ENCODE results near the gene FRG1. TPM values are rescaled to one million over a fixed set of nuclear protein-coding genes. Genes with fewer than 3 reads are reported as not detected.
"Not testable (repeated sequence)": the region's sequence is repeated elsewhere in the genome, so short reads cannot be mapped to it uniquely, and the experiment has no call there.

Gene FRG1
- total and polyA plus RNA-seq, 2 experiments from 2014 or later: 29.7 to 43.6 TPM

- H2AFZ ChIP-seq; H3K79me2 ChIP-seq (ENCODE audit: insufficient read depth); H4K20me1 ChIP-seq (ENCODE audit: insufficient read depth); H3K9ac ChIP-seq; H3K4me3 ChIP-seq; DNase-seq; H3K36me3 ChIP-seq (ENCODE audit: low read depth); H3K4me1 ChIP-seq (ENCODE audit: insufficient read depth); in situ Hi-C loops (cut with MboI); H3K27ac ChIP-seq; H3K9me3 ChIP-seq (ENCODE audit: low read depth); H3K9me2 ChIP-seq (ENCODE audit: insufficient read depth); H3F3A ChIP-seq (ENCODE audit: insufficient read depth); H3K4me2 ChIP-seq (ENCODE audit: unreplicated experiment); H3K27me3 ChIP-seq (replicated peaks; ENCODE audit: insufficient read depth): not testable (repeated sequence)
- WGBS, 2 experiments (ENCODE audit: low coverage in 1 of 2, low lambda C conversion rate in 2 of 2, missing lambda C conversion rate in 2 of 2): 24 to 30% methylated on average over 4 of the region's 4 CpGs
These were observed 45.1 kb downstream of the FRG1 start for GRCh38 chr4:189985651-189986243.

- WGBS, 2 experiments (ENCODE audit: low coverage in 1 of 2, low lambda C conversion rate in 2 of 2, missing lambda C conversion rate in 2 of 2): 3 to 11% methylated on average over 3 of the region's 3 CpGs
- H3K27ac ChIP-seq: no peak overlapping the region
- H3K9me3 ChIP-seq (ENCODE audit: low read depth): no peaks in the 10 kb centered on the region
- H4K20me1 ChIP-seq (ENCODE audit: insufficient read depth): no peaks in the 10 kb centered on the region
- H3K9ac ChIP-seq: no peak overlapping the region
- no peaks in the 10 kb centered on the region for H3K27me3 ChIP-seq (replicated peaks; ENCODE audit: insufficient read depth)
- H3F3A ChIP-seq (ENCODE audit: insufficient read depth): no peaks in the 10 kb centered on the region
- H3K36me3 ChIP-seq (ENCODE audit: low read depth): no peaks in the 10 kb centered on the region
- no peak overlapping the region for H2AFZ ChIP-seq
- no peak for TF ChIP-seq EZH2phosphoT487 (IDR thresholded peaks at IDR 0.05; ENCODE audit: insufficient read depth, low read depth)
- no peak for TF ChIP-seq EZH2 (IDR thresholded peaks at IDR 0.05; ENCODE audit: insufficient read depth, poor library complexity, severe bottlenecking)
- H3K4me1 ChIP-seq (ENCODE audit: insufficient read depth): no peaks in the 10 kb centered on the region
- DNase-seq: no peak
- in situ Hi-C loops (cut with MboI): no loop called here
- no peaks in the 10 kb centered on the region for H3K9me2 ChIP-seq (ENCODE audit: insufficient read depth)
- H3K4me2 ChIP-seq (ENCODE audit: unreplicated experiment): no peak overlapping the region
- no peaks in the 10 kb centered on the region for H3K79me2 ChIP-seq (ENCODE audit: insufficient read depth)
- no peak overlapping the region for H3K4me3 ChIP-seq
These were observed 48.3 kb downstream of the FRG1 start for GRCh38 chr4:189988877-189989431.

- H3K4me2 ChIP-seq (ENCODE audit: unreplicated experiment); H3K27ac ChIP-seq; H3K36me3 ChIP-seq (ENCODE audit: low read depth); H3K79me2 ChIP-seq (ENCODE audit: insufficient read depth); H3K9me2 ChIP-seq (ENCODE audit: insufficient read depth); H3K9me3 ChIP-seq (ENCODE audit: low read depth); H3F3A ChIP-seq (ENCODE audit: insufficient read depth); DNase-seq; in situ Hi-C loops (cut with MboI); H3K4me1 ChIP-seq (ENCODE audit: insufficient read depth); H3K4me3 ChIP-seq; H4K20me1 ChIP-seq (ENCODE audit: insufficient read depth); H2AFZ ChIP-seq; H3K27me3 ChIP-seq (replicated peaks; ENCODE audit: insufficient read depth); H3K9ac ChIP-seq: not testable (repeated sequence)
- 56 to 61% methylated on average over 1 to 3 of the region's 3 CpGs for WGBS, 2 experiments (ENCODE audit: low coverage in 1 of 2, low lambda C conversion rate in 2 of 2, missing lambda C conversion rate in 2 of 2)
These were observed 49.3 kb downstream of the FRG1 start for GRCh38 chr4:189989941-189990340.

Small RNAs within 50 kb of the gene (small RNA-seq; reads per million reads assigned to genes)
- gene MLLT10P2 (ENCODE audit: low read depth, low replicate concordance): not detected

Other genes with a start within 250 kb of the FRG1 start
- gene FRG2, start 86.4 kb downstream of the FRG1 start, total RNA-seq (2014; rRNA removed; shearing (Covaris generic)): not detected in 2 replicates
- 0.14 TPM in 1 of 2 replicates, not detected in the other for gene FRG2, start 86.4 kb downstream of the FRG1 start, polyA plus RNA-seq (2016; fragmentation: Nextera tagmentation; extraction: Ambion mirVana)
- gene DBET, start 123.6 kb downstream of the FRG1 start, total RNA-seq (2014; rRNA removed; shearing (Covaris generic)): not detected in 2 replicates
- gene DBET, start 123.6 kb downstream of the FRG1 start, polyA plus RNA-seq (2016; fragmentation: Nextera tagmentation; extraction: Ambion mirVana): not detected in 2 replicates
- not detected in 2 replicates for gene DUX4, start 232.9 kb downstream of the FRG1 start, total RNA-seq (2014; rRNA removed; shearing (Covaris generic))
- gene DUX4, start 232.9 kb downstream of the FRG1 start, polyA plus RNA-seq (2016; fragmentation: Nextera tagmentation; extraction: Ambion mirVana): not detected in 2 replicates

Data from GM23248 (cell line).